HFFc6 (cell line): ENCODE results near the gene CMTM2. TPM values are rescaled to one million over a fixed set of nuclear protein-coding genes. Genes with fewer than 3 reads are reported as not detected.

Source experiments
- DNase-seq: peaks from one replicate; pipeline ENCODE4 v3.0.0-alpha.2; 2018
- H3K27ac Mint-ChIP-seq: 2 replicates; pipeline ENCODE4 v1.8.0; 2020; ENCODE audit warnings: mild to moderate bottlenecking, mixed read lengths
- H3K27me3 Mint-ChIP-seq: 2 replicates; pipeline ENCODE4 v1.8.0; 2021; ENCODE audit warnings: mild to moderate bottlenecking, moderate library complexity, mixed read lengths; ENCODE audit not compliant: insufficient read depth
- H3K36me3 Mint-ChIP-seq: 2 replicates; pipeline ENCODE4 v1.8.0; 2021; ENCODE audit warnings: low read depth, mixed read lengths
- H3K4me1 Mint-ChIP-seq: 2 replicates; pipeline ENCODE4 v1.8.0; 2020; ENCODE audit warnings: low read depth, mixed read lengths
- H3K4me3 Mint-ChIP-seq: 2 replicates; pipeline ENCODE4 v1.8.0; 2020; ENCODE audit warnings: mild to moderate bottlenecking, moderate library complexity, mixed read lengths
- H3K9me3 Mint-ChIP-seq: 2 replicates; pipeline ENCODE4 v1.8.0; 2020; ENCODE audit warnings: mild to moderate bottlenecking, mixed read lengths
- CTCF ChIP-seq: fragments of 200-600 bp; sonication (generic); IDR thresholded peaks from 2 replicates; pipeline ENCODE4 v1.5.0; 2021; ENCODE audit warnings: antibody characterized with exemption, mild to moderate bottlenecking
- total RNA-seq, 6 experiments: library from RNA; stranded (reverse); fragmentation: NEBNext Ultra II Directional; extraction: Animal tissue kit (Norgen Biotek cat#: 25700); gene quantifications; 2 replicates in 1 of 6; 3 replicates in 5 of 6; pipeline ENCODE4 v1.2.3, GENCODE V29; 2021

Gene CMTM2
- total RNA-seq, 6 experiments from 2014 or later: not detected

- H3K27ac Mint-ChIP-seq: peak overlapping the region; percentile 44; the same call in 1 of the 2 replicates
- no peaks in the 10 kb centered on the region; the same call in 1 of the 2 replicates for H3K27me3 Mint-ChIP-seq
- H3K9me3 Mint-ChIP-seq: no peaks in the 10 kb centered on the region
- TF ChIP-seq CTCF: no peak
- peaks cover 42% of the 10 kb centered on the region for H3K4me1 Mint-ChIP-seq
- peak; percentile 50 for DNase-seq
- peaks cover 13% of the 10 kb centered on the region for H3K36me3 Mint-ChIP-seq
- H3K4me3 Mint-ChIP-seq: peak overlapping the region; percentile 36
Measured at GRCh38 chr16:66569131-66569530, 10.1 kb upstream of the CMTM2 start.

- H3K27ac Mint-ChIP-seq: peak overlapping the region; percentile 44; the same call in 1 of the 2 replicates
- H3K9me3 Mint-ChIP-seq: no peaks in the 10 kb centered on the region
- TF ChIP-seq CTCF: no peak
- H3K4me3 Mint-ChIP-seq: peak overlapping the region; percentile 36; the same call in 1 of the 2 replicates
- H3K27me3 Mint-ChIP-seq: no peaks in the 10 kb centered on the region; the same call in 1 of the 2 replicates
- peaks cover 38% of the 10 kb centered on the region for H3K4me1 Mint-ChIP-seq
- H3K36me3 Mint-ChIP-seq: peaks cover 13% of the 10 kb centered on the region
- DNase-seq: no peak
Measured at GRCh38 chr16:66569827-66570405, 9.3 kb upstream of the CMTM2 start.

- Mint-ChIP-seq H3K27me3 (no peaks in the 10 kb centered on the region), H3K27ac (no peak overlapping the region), H3K4me3 (no peak overlapping the region), H3K4me1 (peaks cover 33% of the 10 kb centered on the region), H3K9me3 (no peaks in the 10 kb centered on the region), H3K36me3 (peaks cover 2% of the 10 kb centered on the region)
- no peak for DNase-seq
- no peak for TF ChIP-seq CTCF
Measured at GRCh38 chr16:66572356-66572755, 6.9 kb upstream of the CMTM2 start.

- no peak overlapping the region for H3K4me3 Mint-ChIP-seq
- no peaks in the 10 kb centered on the region for H3K9me3 Mint-ChIP-seq
- DNase-seq: no peak
- H3K27me3 Mint-ChIP-seq: peaks cover 8% of the 10 kb centered on the region
- H3K36me3 Mint-ChIP-seq: no peaks in the 10 kb centered on the region; the same call in 1 of the 2 replicates
- H3K4me1 Mint-ChIP-seq: peaks cover 16% of the 10 kb centered on the region
- H3K27ac Mint-ChIP-seq: no peak overlapping the region
- TF ChIP-seq CTCF: no peak
Measured at GRCh38 chr16:66574081-66574480, 5.2 kb upstream of the CMTM2 start.

- Mint-ChIP-seq H3K27ac (no peak overlapping the region), H3K4me1 (peaks cover 12% of the 10 kb centered on the region), H3K4me3 (no peak overlapping the region), H3K9me3 (no peaks in the 10 kb centered on the region), H3K36me3 (no peaks in the 10 kb centered on the region; the same call in 1 of the 2 replicates), H3K27me3 (peaks cover 8% of the 10 kb centered on the region)
- DNase-seq: no peak
- no peak for TF ChIP-seq CTCF
Measured at GRCh38 chr16:66574531-66574930, 4.7 kb upstream of the CMTM2 start.
